Activated T-helper 1 cell treated with anti-CD3 and anti-CD28 coated beads, Interleukin-2, amount 50 U/mL, for 16 hours (primary cell): ENCODE results near the gene UBE3B.

ENCODE experiments used
- DNase-seq, 2 donors: peaks; one replicate each; pipeline ENCODE4 v3.0.0-alpha.2; 2020; ENCODE audit warnings: low read depth in 1 of 2, low spot score in 1 of 2

Gene UBE3B

DNA sequence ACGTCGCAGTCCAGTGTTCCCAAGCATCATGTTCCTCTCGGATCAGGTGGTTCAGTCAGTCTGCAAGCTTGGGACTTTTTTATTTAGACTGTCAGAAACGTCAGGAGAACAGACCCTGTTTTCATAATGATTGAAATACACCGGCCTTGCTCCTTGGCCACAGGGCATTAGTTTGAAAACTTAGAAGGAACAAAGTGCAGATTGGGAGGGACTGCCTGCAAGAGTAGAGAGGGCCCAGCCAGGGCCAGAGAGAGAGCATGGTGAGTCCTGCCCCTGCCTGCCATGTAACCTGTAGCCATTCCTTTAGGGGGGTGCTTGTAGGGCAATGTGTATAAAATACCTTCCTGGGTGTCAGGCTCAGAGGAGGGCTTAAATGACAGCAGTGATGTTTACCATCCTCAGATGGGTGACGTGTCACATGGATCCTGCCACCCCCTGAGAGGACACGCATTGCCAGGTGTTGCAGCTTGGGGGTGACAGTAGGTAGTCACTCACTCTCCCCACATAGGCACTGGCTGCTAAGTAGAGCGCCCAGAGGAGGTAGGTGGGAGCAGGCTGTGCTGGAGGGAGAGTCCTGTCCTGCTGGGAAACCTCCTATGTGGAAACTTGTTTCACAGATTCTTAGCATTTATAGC lies 50.2 kb downstream of the UBE3B start:
- no peak for DNase-seq

GRCh38 chr12:109529691-109530640 lies 52.5 kb downstream of the UBE3B start:
- DNase-seq = no peak

DNA sequence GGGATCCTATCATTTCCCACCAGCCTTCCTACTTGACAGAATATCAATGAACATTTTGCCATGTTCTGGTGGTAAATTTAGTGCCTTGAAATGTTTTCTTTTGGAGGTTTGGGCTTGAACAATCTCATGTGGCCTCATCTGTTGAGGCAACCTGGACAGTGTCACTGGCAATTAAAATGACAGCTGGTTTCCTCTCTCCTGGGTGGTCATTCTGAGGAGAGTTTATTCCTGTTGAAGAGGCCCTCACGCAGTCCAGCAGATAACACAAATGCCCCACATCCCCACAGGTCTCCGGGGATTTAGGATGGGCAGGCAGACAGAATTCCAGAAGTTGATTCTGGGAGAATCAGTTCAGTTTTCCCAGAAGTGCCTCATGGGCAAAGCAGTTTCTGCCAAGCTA lies 54.0 kb downstream of the UBE3B start:
- no peak for DNase-seq

GRCh38 chr12:109532721-109533486 lies 55.5 kb downstream of the UBE3B start:
- no peak for DNase-seq

- no peak for DNase-seq
Observed at GRCh38 chr12:109533487-109533740, 56.0 kb downstream of the UBE3B start.

- DNase-seq = no peak
Observed at GRCh38 chr12:109534456-109534855, 57.0 kb downstream of the UBE3B start.

GRCh38 chr12:109535231-109535862 lies 57.9 kb downstream of the UBE3B start:
- no peak for DNase-seq

- no peak for DNase-seq
Observed at GRCh38 chr12:109535863-109536250, 58.4 kb downstream of the UBE3B start.

DNA sequence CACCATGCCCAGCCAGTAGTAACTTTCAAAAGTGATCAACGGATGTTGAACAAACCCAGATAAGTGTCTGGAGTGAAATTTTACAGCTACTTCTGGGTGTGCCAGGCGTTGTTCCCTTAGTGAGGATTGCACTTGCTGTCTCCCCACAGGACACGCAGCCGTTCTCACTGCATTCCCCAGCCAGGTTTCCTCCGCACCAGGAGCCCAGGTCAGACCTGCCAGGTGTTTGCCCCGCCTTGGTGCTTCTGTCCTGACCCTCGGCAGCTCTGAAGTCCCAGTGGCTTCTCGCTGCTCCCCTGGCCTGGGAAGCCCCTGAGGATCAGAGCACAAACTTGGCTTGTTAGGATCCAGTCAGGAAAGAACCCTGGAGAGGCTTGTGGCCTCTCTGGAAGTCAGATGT lies 59.7 kb downstream of the UBE3B start:
- no peak for DNase-seq

GRCh38 chr12:109538191-109538863 lies 60.9 kb downstream of the UBE3B start:
- no peak for DNase-seq

DNA sequence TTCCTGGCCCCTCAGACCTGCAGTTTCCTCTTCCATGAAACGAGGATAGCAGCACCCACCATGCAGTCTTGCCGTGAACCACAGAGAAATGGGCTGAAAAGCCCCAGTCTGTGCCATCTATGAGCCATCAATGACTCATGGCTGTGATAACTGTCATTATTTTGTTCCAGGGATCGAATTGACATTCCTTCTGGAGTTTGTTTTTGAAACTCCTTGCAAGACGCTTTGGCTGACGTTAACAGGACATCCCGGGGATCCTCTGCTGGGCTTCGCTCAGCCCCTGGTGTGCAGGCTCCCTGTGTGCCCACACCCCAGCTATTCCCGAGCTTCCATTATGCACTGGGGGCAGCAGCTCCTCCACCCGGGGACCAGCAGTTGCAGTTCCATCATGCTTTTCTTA lies 62.1 kb downstream of the UBE3B start:
- no peak for DNase-seq

GRCh38 chr12:109540526-109541412 lies 63.3 kb downstream of the UBE3B start:
- no peak for DNase-seq

- DNase-seq = no peak
Observed at GRCh38 chr12:109541413-109541726, 63.9 kb downstream of the UBE3B start.

DNA sequence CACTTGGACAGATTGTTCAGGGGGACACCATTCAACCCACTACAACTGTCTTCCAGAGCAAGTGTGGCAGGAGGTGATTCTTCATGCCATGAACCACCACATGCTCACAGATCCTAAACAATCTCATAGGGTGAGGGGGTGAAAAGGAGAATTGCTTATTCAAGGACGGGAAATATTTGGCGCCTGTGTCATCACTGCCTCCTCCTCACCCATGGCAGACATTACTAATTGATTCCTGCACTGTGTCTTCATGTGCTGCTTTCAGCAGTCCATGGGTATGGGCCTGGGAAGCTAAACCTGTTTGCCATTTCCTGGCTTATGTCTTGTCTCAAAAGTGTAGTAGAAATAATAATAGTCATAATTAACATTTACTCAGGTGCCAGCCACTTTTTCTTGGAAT lies 64.6 kb downstream of the UBE3B start:
- DNase-seq = no peak

GRCh38 chr12:109542876-109543275 lies 65.4 kb downstream of the UBE3B start:
- DNase-seq = no peak

GRCh38 chr12:109544955-109545531 lies 67.6 kb downstream of the UBE3B start:
- DNase-seq = no peak

DNA sequence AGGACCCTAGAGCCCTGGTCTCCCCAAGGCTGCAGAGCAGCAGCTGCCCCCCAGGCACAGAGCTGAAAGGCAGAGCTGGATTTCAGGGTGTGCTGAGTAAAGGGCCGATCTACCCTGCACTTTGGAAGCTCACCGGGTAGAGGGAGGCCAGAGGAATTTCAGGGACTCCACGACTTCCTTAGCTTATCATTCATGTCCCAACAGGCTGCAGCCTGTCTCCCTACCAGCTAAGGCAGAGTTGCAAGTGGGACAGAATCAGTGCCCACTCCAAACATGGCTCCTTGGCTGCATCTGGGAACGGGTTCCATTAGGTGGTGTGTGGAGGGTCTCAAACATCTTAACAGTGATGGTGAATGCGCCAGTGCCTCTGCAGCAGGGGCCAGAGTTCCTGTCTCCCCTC lies 68.4 kb downstream of the UBE3B start:
- no peak for DNase-seq

- no peak for DNase-seq
Observed at GRCh38 chr12:109547286-109547685, 69.9 kb downstream of the UBE3B start.

GRCh38 chr12:109548258-109548657 lies 70.8 kb downstream of the UBE3B start:
- no peak for DNase-seq
